NCI-H2107 treated with DMSO at 0.1 percent for 48 hours (cell line): ENCODE results near the gene LLGL1.

Experiments
- DNase-seq: peaks from one replicate; lab custom pipeline; 2025; ENCODE audit not compliant: unreplicated experiment; lab: John Stamatoyannopoulos, UW

Gene LLGL1

DNA sequence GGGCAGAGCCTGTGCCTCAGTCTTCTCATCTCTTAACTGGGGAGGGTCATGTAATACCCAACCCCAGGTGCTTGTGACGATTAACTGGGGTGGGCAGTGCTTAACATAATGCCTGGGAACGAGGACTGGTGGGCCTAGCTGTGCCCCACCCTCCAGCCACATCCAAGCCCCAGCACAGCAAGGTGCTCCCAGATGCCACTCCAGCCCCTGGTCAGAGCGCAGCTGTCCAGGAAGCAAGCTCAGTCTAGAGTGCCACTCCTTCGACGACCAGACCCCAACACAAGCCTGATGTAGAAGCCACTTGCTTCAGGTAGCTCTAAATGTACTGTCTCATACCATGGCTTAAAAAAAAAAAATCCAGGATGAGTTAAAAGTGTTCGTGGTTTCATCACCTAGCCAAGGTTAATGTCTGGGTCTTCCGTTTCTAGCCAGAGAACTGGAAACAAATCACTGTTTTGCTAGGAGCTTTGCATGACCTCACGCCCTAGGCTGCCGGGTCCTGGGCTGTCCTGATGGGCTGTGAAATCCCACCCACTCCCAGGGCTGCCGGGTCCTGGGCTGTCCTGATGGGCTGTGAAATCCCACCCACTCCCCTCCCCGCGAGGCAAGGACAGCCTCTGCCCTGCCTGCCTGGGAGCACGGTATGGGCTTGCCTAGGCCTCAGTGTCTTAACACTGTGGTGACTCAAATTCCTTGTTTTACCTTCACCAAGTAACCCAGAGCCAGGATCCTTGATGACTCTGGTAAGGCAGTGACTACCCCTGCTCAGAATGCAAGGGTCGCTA lies 42.7 kb downstream of the LLGL1 start:
- no peak for DNase-seq

DNA sequence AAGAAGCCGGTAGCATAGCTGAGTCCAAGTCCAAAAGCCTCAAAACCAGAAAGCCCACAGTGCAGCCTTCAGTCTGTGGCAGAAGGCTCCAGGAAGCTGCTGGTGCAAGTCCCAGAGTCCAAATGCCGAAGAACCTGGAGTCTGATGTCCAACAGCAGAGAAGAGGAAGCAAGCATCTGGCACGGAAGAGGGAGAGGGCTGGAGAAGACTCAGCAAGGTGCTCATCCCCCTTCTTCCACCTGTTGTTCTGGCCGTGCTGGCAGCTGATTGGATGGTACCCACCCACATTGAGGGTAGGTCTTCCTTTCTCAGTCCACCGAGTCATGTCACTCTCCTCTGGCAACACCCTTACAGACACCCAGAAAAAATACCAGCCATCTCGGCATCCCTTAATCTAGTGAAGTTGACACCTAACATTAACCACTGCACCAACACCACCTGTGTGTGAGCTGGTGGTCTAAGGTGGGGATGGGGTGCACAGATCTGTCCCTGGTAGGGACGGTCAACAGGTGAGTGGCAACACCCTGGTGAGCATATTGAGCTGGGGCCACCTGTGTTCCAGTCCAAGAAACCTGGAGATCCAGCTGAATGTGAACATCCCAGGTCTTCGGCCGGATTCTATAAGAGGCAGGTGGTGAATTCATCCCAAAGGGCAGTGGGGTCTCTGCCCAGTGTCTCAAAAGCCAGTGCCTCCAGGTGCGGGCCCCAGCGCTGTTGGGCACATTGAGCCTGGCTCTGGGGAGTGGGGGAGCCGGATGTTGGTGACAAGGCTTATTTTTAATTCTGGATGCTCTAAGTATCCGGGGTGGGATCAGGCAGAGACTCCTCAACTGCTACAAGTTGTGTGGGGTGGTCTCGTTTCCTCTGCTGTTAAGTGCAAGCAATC lies 44.9 kb downstream of the LLGL1 start:
- no peak for DNase-seq

GRCh38 chr17:18277076-18277475 lies 51.6 kb downstream of the LLGL1 start:
- no peak for DNase-seq

DNA sequence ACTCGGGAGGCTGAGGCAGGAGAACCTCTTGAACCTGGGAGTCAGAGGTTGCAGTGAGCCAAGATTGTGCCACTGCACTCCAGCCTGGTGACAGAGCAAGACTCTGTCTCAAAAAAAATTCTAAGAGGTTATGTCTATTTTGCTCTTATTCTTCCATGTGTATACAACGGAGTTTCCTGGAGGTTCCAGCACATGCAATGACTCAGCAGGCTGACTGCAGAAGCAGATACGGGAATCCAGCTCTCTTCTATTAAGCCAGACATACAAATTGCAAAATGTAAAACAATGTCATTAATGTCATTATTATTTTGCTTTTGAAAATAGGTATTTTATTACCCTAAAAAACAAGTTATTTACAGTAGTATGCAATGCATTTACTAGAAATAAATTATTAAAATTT lies 53.4 kb downstream of the LLGL1 start:
- no peak for DNase-seq

DNA sequence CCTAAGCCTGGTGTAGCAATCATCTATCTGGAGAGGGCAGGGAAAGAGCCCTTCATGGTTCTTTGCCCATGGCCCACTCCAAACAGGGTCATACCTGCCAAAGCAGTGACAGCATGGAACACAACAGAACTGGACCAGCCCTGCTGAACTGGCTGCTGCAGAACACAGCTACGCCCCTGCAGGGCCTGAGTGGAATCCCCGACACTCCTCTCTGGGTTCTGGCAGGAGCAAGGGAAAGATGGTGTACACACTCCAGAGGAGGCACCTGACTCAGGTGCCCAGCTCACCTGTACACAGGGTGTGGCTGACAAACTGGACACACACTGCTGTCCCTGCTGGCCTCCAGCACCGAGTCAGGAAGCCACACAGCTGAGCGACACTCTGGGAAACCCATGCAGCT lies 54.8 kb downstream of the LLGL1 start:
- DNase-seq = no peak

DNA sequence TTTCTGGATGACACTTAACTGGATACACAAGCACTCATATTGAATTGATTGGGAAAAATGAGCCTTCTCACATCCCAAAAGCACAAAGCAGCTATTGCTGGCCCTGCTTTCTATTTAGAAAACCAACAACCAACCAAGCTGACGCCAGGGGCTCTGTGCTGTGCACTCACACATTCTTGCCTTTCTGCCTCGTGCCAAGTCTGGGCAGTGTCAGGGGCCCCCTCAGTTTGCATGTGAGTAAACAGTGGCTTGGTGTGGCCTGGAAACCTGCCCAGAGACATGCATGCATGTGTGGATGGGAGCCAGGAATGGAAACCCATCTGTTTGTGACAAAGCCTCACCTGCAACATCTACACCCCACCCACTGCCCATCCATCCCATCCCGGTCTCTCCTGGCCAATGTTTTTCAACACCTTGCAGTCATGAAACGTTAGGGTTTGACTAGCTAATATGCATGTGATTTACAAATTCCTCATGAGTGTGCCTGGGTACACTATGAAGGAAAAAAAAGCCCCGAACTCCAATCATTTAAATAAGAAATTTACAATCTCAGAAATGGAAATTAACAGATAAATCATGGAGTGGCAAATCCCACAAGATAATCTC lies 55.4 kb downstream of the LLGL1 start:
- DNase-seq = no peak

- DNase-seq = no peak
Measured at GRCh38 chr17:18281788-18282187, 56.4 kb downstream of the LLGL1 start.

DNA sequence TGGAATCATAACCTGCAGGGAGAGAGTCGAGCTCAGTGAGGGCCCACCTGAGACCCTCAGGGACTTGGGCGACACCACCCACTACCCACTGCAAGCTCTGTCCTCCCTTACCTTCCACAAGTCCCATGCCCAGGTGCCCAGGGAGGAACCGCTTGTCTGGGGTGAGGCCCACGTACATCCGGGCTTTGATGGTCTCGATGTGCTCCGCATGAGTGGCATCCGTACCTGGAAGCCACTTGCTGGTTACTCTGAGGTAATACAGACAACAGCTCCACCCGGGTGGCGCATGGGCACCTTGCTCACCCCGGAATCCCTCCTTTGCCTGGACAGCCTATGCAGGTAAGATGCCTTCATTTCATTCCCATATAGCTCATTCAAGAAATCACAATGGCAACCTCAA lies 59.9 kb downstream of the LLGL1 start:
- DNase-seq = no peak

- no peak for DNase-seq
Measured at GRCh38 chr17:18291718-18292540, 66.5 kb downstream of the LLGL1 start.
